ENCODE results near the gene FEM1B.
A peak's percentile ranks its signal among the peaks of the same experiment; 100 is the strongest.
"Not testable (repeated sequence)": the region's sequence is repeated elsewhere in the genome, so short reads cannot be mapped to it uniquely, and the experiment has no call there.

Gene FEM1B

DNA sequence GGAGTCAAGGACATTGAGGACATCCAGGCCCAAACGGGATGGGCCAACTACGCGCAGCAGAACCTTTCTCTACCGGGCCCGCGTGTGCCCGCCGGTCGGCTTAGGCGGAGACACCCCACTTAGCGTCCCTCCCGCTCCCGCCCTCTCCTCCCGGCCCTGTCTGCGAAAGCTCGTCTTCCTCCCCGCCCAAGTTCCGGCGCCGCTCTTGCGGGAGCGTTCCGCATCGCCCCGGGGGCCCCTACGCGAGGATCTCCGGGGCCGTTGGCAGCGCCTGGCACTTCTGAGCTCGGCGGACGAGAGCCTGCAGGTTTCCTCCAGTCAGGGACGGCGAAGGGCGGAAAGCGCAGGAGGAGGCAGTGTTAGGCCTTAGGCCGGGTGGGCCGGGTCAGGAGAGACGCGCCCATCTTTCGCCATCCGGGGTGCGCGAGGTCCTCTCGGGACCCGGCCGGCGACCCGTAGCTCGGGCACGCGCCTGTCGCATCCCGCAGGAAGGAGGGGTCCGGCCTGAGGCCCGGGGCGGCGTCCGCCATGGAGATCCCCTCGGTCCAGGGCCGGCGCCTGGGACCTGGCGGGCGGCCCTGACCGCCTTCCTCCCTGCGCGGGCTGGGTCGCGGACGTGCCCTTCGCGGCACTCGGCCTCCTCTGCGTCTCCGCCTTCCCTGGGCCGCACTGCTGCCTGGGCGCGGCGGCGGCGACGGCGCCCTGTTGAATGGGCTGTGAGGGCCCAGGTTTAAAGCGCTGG is at the start of gene FEM1B:
Gene FEM1B (plus strand): TSS at position 143 of the 742 bp plus-strand sequence. CDS start 673 bp downstream, outside the sequence.
- peak; percentile 96 for DNase-seq

DNA sequence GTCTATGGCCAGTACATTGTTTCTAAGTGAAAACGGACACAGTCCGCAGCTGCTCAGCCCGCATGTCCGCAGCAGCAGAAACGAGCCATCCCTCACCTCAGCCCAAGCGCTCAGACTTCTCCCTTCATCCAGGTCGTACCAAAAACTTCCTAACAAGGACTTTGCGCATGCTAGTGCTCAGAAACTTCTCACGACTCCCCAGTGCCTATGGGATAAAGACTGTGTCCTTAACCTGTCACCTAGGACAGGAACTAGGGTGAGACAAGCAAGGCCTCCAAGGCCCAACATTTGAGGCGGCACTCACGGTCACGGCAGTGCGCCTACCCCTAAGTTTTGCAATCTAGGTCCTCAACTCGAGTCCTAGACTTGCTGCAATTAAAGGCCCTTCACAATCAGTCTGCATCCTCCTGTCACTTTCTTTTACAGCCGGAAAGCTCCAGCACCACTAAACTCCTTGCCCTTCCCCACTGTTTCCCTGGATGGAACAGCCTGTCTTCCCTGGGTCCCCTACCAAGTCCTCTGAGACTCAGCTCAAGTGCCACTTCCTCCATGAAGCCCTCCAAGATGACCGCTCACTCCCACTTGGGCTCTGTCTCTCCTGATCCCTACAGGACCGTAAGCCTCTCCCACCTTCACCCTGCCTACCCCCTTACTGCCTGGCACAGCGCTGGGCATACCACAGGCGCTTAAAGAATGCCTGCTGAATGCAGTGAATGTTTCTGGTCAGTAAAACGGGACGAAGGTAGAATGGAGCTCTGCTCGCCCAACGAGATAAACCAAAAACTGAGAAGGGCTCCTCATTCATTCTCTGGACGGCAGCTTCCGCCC is 49.2 kb upstream of the FEM1B start:
- no peak for DNase-seq

DNA sequence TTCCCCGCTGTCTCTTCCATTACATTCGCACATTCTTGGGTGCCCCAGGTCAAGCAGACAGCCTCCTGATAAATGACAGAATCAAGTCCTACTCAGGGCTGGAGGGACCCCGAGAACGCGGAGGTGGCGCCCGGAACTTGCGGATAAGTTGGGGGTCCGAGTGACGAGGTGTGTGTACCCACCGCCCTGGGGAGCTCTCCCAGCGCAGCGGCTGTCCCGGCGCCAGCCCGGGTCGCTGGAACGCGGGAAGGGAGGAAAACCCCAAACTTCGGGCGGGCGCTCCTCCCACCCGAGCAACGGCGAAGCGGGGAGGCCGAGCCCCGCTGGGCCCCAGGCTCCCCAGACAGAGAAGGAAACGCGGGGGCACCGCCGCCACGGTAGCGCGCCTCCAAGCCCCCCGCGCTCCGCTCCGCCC is 48.6 kb upstream of the FEM1B start:
- no peak for DNase-seq

DNA sequence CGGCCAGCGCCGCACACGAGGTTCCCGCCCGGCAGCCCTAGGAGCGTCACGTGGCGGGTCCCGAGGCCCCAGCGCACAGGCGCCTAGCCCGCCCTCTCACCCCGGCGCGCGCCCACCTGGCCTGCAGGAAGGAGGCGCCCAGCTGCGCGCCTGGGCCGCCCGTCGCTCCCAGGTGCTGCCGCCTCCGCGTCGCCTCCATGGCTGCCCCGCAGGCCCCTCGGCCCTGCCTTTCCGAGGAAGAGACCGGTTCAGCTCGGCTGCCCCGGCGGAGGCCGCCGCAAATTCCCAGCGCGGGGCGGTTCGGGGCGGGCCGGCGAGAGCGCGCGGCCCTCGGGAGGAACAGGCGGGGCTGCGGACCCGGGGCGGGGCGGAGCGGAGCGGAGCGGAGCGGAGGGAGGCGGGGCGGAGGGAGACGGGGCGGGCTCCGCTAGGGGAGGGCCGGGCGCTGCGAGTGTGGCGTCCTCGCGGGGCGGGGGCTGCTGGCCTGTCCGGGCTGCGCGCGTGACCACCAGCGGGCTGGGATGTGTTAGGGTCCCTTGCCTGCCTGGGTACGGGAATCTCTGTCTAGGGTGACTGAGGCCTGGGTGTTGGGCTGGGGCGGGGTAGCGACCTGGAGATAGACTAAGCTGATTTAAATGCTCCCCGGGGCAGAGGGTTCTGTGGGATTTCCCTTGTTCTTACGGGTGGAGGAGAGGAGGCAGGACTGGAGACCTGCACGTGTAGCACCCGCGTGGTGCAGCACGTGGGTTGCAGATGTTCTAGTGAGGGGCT is 48.0 kb upstream of the FEM1B start, which contains the start of gene CLN6:
Gene CLN6 (minus strand): TSS at position 343 of the 771 bp plus-strand sequence. CDS start 144 bp downstream, at position 199.
- peak; percentile 96 for DNase-seq

DNA sequence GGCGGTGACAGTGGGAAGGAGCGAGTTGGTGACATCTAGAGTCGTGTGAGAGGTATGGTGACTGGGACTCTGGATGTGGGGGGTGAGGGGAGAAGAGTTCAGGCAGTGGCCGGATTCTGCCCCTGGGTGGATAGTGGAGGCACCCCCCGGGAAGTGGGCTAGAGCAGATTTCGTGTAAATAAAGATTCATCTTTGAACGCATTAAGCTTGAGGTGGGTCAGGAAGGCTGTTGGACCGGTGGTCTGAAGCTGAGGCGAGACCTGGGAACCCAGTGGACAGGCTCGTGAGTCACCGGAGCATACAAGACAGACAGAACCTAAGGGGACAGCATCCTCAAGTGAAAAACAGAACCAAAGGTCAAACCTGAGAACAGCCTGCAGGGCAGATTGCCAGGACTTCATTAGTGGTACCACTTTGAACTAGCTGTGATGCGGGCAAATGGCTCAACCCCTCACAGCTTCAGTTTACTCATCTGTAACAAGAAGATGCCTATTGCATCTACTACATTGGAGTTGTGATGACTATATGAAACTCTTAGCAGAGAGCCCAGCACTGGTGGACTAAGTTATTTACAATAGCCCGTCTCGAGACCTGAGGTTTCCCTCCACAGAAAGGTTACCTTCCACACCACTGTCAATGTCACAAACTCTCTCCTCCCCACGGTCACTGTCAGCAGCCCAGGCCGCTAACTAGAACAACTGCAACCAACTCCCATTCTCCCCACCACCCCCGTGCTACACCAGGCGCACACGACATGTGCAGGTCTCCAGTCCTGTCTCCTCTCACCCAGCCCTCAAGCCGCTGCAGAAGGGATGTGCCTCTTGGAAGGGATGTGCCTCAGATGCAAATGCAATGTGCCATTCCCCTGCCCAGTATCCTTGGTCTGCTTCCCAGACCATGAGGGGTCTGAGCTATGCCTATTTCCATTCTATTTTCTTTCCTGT is 47.1 kb upstream of the FEM1B start:
- DNase-seq, result no peak

DNA sequence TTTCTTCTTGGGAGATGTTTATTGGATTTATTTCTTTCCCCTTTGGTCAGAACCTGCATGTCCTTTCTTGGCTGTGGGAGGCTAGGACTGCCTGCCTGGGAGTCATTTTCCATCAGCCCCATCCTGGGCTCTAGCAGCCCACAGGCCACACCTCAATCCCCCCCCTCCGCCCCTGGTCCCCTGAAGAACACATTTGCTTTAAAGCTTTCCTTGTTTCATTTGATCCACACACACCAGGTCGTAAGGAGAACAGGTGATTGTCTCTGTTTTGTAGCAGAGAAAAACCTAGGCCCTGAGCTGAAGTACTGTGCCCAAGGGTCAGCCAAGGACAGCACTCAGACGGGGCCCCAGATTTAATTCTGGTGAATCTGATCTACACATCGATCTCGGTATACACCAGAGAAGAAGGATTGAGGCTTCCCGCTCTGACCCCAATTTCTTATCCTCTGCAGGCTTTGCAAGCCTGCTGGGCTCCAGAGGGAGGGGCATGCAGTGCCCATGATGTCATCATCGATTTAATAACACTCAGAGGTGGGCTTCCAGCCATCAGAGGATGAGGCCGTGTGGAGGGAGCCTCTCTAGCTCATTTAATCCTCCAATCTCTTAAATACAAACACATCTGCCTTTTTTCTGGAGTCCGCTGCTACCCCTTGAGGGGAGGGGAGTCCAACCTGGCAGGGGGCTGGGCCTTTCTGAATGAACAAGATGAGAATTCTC is 46.3 kb upstream of the FEM1B start:
- no peak for DNase-seq

DNA sequence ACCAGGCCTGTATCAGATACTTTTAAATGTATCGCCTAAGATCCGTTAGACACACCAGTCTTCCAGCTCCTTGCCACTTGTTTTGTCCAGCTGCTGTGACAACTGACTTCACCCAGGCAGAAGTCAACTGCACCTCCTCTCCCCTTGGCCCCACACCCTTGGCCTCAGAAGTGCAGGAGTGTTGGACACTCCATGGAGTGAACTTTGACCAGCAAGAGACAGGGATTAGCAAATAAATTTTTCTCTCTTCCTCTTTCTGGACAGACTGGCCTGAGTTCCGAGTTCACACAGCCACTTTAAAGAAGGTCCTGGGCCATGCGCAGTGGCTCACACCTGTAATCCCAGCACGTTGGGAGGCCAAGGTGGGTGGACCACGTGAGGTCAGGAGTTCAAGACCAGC is 45.1 kb upstream of the FEM1B start:
- no peak for DNase-seq

DNA sequence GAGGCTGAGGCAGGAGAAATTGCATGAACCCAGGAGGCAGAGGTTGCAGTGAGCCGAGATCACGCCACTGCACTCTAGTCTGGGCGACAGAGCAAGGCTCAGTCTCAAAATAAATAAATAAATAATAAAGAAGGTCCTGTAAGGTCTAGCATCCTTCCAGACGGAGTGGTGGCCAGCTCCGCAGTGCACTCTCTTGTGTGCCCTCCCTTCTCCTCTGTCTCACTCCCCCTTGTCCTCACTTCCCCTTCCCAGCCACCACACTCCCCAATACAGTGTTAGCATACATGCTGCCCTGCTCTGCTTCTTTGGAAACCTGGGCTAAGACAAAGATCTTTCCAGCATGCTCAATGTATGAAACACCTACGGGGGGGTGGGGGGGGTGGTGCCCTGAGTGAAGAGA is 44.6 kb upstream of the FEM1B start:
- DNase-seq, result no peak

DNA sequence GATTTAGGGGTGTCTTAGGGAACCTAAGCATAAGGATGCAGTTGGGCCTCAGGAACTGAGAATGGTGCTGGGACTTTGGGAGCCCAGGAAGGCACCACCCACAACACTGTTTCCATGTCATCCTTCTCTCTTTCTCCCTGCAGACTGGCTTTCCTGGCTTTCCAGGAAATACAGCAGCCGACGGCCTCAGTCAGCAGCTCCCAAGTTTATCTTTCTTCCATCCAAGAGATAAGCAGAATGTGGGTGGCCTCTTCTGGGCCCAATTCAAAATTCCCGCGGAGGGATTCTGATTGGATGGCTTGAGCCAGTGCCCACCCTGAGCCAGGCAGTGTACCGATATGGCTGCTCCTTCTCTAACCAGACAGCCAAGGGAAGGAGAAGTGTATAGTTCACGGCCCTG is 43.5 kb upstream of the FEM1B start:
- no peak for DNase-seq

DNA sequence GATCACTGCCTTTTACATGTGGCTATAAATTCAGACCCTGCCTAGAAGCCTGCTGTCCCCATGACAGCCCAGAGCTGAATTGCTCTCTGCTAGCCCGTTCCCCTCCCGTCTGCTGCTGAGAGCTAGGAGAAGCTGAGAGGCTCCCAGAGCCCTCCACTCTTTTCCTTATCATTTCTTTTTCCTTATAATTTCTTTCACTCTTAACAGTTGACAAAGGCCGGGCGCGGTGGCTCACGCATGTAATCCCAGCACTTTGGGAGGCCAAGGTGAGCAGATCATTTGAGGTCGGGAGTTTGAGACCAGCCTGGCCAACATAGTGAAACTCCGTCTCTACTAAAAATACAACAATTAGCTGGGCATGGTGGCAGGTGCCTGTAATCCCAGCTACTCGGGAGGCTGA is 43.0 kb upstream of the FEM1B start:
- DNase-seq, result not testable (repeated sequence)

DNA sequence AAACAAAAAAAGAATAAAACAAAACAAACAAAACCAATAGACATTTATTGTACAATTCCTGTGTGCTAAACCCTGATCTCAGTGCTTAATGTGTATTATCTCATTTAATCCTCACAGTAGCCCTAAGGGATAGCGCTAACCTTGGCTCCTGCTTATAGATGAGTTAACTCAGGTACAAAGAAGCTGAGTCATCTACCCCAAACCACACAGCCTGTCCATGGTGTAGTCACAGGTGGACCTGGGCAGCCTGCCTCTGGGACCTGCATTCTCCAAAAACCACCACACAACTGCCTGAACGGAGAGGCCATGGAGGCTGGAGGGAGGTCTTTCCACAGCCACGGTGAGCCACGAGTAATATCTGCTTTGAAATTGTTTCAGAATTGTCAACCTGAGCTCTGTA is 42.5 kb upstream of the FEM1B start:
- no peak for DNase-seq

DNA sequence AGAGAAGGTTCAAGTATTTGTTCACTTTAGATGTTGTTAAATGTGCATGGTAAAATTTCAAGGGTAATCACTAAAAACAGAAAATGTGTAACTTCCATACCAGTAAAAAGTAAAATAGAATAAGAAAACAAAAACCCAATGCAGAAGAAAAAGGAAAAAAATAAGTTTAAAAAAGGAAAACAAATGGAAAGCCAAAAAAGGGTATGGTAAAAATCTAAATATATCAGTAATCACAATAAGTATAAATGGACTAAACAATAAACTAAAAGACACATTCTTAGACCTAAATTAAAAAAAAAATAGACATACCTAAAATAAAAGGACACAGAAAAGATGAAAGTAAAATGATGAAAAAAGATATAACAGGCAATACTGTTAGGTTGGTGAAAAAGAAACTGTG is 38.5 kb upstream of the FEM1B start:
- no peak for DNase-seq

DNA sequence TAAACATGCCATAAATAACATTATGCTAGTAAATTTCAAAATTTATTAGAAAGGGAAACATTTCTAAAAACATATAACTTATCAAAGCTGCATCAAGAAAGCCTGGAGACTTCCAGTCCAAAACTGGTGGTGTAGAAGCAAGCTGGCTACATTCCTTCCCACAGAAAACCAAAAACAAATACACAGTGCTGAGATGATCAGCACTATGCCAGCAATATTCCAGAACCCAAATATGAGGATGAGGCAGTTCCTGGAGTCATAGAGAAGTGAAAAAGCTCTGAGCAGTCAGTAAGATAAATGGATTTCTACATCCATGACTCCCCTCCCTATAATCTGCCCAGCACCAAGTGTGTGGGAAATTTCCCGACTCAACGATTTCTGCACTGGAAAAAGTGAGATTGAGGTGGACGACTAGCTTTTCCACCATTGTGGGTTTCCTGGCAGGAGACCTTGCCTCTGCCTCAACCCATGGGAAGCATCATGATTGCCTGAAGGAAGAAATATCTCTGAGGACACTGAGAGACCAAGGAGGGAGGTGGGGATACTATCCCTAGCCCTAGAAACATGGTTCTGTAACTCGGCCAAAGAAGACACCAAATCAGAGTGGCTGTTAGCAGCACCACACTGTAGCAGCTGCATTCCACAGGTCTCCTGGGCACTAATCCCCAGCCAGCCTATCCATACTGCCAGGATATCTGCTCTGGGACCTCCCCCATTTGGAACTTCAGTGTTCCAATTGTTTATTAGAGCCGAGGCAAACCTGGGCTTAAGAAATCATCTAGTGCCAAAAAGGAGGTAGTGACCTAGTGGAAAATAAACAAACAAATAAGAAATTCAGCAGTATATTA is 36.2 kb upstream of the FEM1B start:
- DNase-seq, result no peak

DNA sequence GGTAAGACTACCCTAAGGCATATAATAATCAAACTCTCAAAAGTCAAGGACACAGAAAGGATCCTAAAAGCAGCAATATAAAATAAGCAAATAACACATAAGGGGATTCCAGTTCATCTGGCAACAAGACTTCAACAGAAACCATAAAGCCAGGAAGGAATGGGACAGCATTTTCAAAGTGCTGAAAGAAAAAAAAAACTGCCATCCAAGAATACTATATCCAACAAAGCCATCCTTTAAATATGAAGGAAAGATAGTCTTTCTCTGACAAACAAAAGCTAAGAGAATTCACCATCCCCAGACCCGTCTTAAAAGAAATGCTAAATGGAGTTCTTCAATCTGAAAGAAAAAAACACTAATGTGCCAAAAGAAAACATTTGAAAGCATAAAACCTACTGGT is 33.3 kb upstream of the FEM1B start:
- no peak for DNase-seq

DNA sequence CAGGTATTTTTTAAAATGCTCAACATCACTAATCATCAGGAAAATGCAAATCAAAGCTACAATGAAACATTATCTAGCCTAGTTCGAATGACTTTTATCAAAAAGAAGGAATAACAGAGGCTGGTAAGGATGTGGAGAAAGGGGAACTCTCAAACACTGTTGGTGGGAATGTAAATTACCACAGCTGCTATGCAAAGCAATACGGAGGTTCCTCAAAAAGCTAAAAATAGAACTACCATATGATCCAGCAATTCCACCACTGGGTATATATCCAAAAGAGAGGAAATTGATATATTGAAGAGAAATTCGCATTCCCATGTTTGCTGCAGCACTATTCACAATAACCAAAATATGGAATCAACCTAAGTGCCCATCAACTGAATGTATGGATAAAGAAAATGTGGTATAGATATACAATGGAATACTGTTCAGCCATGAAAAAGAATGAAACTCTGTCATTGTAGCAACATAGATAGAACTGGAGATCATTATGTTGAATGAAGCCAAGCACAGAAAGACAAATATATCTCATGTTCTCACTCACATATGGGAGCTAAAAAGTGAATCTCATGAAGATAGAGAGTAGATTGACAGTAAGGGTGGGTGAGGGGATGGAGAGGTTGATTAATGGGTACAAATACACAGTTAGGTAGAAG is 28.4 kb upstream of the FEM1B start:
- DNase-seq, result no peak

DNA sequence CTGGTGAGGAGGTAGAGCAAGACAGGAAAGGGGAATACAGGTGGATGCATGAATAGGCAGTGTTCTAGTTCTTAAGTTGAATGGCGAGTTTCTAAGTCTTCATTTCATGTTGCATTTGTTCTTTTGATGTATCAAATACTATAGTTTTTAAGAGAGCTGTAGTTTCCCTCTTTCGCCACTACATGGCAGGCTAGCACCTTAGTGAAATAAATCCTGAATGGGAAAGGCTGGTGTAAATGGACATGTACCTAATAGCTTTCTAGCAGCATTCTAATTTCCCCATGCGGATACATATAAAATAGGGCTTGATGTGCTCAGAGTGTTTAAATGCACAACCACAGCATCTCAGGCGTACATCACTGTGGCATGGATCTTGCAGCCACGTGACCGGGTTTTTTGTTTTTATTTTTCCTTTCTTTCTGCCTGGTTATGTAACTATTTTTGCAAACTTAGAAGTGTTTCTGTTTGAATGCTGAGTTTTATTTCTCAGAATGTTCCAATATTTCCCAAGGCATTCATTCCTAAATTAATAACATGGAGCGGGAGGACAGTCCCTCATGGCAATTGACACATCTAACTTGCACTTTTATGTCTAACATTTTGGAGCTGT is 24.5 kb upstream of the FEM1B start:
- DNase-seq, result no peak

DNA sequence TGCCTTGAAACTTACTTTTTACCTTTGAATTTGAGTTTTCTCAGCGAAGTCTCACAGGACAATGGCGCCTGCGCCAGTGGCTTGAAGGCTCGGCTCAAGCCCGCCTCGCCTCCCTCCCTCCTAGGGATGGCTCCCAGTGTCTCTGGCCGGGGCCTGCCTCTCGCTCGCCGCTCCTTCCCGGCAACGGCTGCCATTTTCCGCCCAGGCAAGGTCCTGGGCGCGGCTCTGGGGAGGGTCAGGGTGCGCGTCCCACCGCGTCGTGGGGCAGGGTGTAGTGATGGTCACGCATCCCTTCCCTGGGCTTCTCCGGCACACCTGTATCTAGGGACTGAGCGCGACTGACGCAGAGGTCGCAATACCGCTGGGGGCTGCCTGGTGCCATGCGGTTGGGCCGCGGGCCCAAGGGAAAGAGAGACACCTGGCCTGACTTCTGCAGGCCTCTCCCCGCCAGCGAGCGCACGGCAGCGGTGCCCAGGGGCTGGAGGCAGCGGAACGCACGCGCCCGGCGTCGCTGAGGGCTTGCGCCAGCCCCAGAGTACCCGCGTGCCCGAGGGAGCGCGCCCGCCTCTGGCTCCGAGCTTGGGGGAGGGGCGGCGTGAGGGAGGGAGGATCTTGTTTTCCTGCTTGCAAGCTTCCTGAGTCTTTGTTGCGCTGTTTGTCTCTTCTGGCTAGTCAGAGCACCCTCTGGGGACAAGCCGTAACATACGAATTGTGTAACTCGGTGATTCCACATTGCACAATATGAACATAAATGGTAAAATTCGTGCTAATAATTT is 20.7 kb upstream of the FEM1B start:
- peak; percentile 88 for DNase-seq

DNA sequence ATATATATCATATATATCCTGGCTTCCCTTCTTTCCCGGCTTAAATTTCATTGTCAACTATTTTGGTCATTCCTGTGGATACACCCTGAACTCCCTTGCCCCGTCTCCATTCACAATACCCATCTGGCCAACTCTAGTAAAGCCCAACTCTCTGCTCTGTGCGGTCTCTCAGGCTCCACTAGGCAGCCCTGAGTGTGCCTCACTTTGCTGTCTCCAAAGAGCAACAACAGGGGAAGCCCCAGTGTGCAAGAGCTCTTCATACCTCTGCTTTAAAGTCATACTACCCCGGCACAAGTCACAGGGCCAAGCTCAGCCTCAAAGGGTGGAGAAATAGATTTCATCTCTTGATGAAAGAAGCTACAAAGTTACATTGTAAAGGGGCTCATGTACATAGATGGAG is 18.9 kb upstream of the FEM1B start:
- DNase-seq, result no peak

DNA sequence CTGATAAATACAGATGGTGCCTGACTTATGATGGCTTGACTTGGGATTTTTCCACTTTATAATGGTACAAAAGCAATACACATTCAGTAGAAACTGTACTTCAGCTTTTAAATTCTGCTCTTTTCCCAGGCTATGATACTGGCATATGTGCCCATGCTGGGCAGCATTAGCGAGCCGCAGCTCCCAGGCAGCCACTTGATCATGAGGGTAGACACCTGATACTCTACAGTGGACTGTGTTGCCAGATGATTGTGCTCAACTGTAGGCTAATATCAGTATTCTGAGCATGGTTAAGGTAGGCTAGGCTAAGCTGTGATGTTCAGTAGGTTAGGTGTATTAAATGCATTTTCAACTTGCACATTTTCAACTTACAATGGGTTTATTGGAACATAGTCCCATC is 17.7 kb upstream of the FEM1B start:
- DNase-seq, result no peak
